ENCODE results near the gene YWHAG.
"Not testable (repeated sequence)": the region's sequence is repeated elsewhere in the genome, so short reads cannot be mapped to it uniquely, and the experiment has no call there.

Gene YWHAG

GRCh38 chr7:76294344-76295024 lies 64.3 kb downstream of the YWHAG start:
- no peak for DNase-seq (ENCODE audit: low read depth, low spot score)
- H3K27ac ChIP-seq, result 0 out of 2 replicates have a peak overlapping the region, but pooled peaks have one; percentile 30
- no peak for TF ChIP-seq FOXP2 (optimal IDR thresholded peaks at IDR 0.05; ENCODE audit: control extremely low read depth, extremely low read length, insufficient read depth)
- TF ChIP-seq EZH2 (IDR thresholded peaks at IDR 0.05), result no peak
- no peak for TF ChIP-seq POLR2AphosphoS5 (IDR thresholded peaks at IDR 0.05; ENCODE audit: borderline replicate concordance, low read depth, low read length)
- no peaks in the 10 kb centered on the region for H3K36me3 ChIP-seq (ENCODE audit: insufficient read depth, low read length)
- no peak overlapping the region for H3K4me3 ChIP-seq
- no peak overlapping the region for H3K9ac ChIP-seq (ENCODE audit: insufficient read length)
- H3K9me3 ChIP-seq (ENCODE audit: low read depth, low read length), result no peaks in the 10 kb centered on the region

- TF ChIP-seq POLR2AphosphoS5 (IDR thresholded peaks at IDR 0.05; ENCODE audit: borderline replicate concordance, low read depth, low read length) (no peak), EZH2 (IDR thresholded peaks at IDR 0.05) (no peak), FOXP2 (optimal IDR thresholded peaks at IDR 0.05; ENCODE audit: control extremely low read depth, extremely low read length, insufficient read depth) (no peak)
- H3K9me3 ChIP-seq (ENCODE audit: low read depth, low read length), result no peaks in the 10 kb centered on the region
- no peaks in the 10 kb centered on the region for H3K36me3 ChIP-seq (ENCODE audit: insufficient read depth, low read length)
- no peak overlapping the region for H3K4me3 ChIP-seq
- no peak for DNase-seq (ENCODE audit: low read depth, low spot score)
- peak overlapping the region; percentile 71; the same call in 1 of the 2 replicates for H3K27ac ChIP-seq
- no peak overlapping the region for H3K9ac ChIP-seq (ENCODE audit: insufficient read length)
These were observed 65.3 kb downstream of the YWHAG start for GRCh38 chr7:76293407-76293901.

- not testable (repeated sequence) for DNase-seq (ENCODE audit: low read depth, low spot score); H3K27ac ChIP-seq; H3K9me3 ChIP-seq (ENCODE audit: low read depth, low read length); H3K4me3 ChIP-seq; H3K9ac ChIP-seq (ENCODE audit: insufficient read length); H3K36me3 ChIP-seq (ENCODE audit: insufficient read depth, low read length)
These were observed 65.9 kb downstream of the YWHAG start for GRCh38 chr7:76292911-76293310.

GRCh38 chr7:76292213-76292573 lies 66.6 kb downstream of the YWHAG start:
- no peaks in the 10 kb centered on the region for H3K9me3 ChIP-seq (ENCODE audit: low read depth, low read length)
- TF ChIP-seq EZH2 (IDR thresholded peaks at IDR 0.05) (no peak), POLR2AphosphoS5 (IDR thresholded peaks at IDR 0.05; ENCODE audit: borderline replicate concordance, low read depth, low read length) (no peak), FOXP2 (optimal IDR thresholded peaks at IDR 0.05; ENCODE audit: control extremely low read depth, extremely low read length, insufficient read depth) (no peak)
- no peak for DNase-seq (ENCODE audit: low read depth, low spot score)
- H3K4me3 ChIP-seq, result peak overlapping the region; percentile 62
- H3K9ac ChIP-seq (ENCODE audit: insufficient read length), result peak overlapping the region; percentile 60
- H3K27ac ChIP-seq, result no peak overlapping the region
- H3K36me3 ChIP-seq (ENCODE audit: insufficient read depth, low read length), result no peaks in the 10 kb centered on the region

- TF ChIP-seq EZH2 (IDR thresholded peaks at IDR 0.05) (no peak), FOXP2 (optimal IDR thresholded peaks at IDR 0.05; ENCODE audit: control extremely low read depth, extremely low read length, insufficient read depth) (no peak), POLR2AphosphoS5 (IDR thresholded peaks at IDR 0.05; ENCODE audit: borderline replicate concordance, low read depth, low read length) (no peak)
- DNase-seq (ENCODE audit: low read depth, low spot score), result no peak
- H3K9ac ChIP-seq (ENCODE audit: insufficient read length), result peak overlapping the region; percentile 60
- no peaks in the 10 kb centered on the region for H3K36me3 ChIP-seq (ENCODE audit: insufficient read depth, low read length)
- no peaks in the 10 kb centered on the region for H3K9me3 ChIP-seq (ENCODE audit: low read depth, low read length)
- 0 out of 2 replicates have a peak overlapping the region, but pooled peaks have one; percentile 27 for H3K27ac ChIP-seq
- H3K4me3 ChIP-seq, result peak overlapping the region; percentile 62
These were observed 67.2 kb downstream of the YWHAG start for GRCh38 chr7:76291351-76292212.

GRCh38 chr7:76290847-76291350 lies 67.9 kb downstream of the YWHAG start:
- not testable (repeated sequence) for H3K9ac ChIP-seq (ENCODE audit: insufficient read length); H3K36me3 ChIP-seq (ENCODE audit: insufficient read depth, low read length); H3K27ac ChIP-seq; H3K9me3 ChIP-seq (ENCODE audit: low read depth, low read length); DNase-seq (ENCODE audit: low read depth, low spot score); H3K4me3 ChIP-seq

GRCh38 chr7:76286842-76287403 lies 71.9 kb downstream of the YWHAG start:
- Histone ChIP-seq H3K36me3 (ENCODE audit: insufficient read depth, low read length) (no peaks in the 10 kb centered on the region), H3K9me3 (ENCODE audit: low read depth, low read length) (no peaks in the 10 kb centered on the region), H3K9ac (ENCODE audit: insufficient read length) (no peak overlapping the region), H3K27ac (no peak overlapping the region), H3K4me3 (no peak overlapping the region)
- no peak for DNase-seq (ENCODE audit: low read depth, low spot score)
- no peak for TF ChIP-seq POLR2AphosphoS5 (IDR thresholded peaks at IDR 0.05; ENCODE audit: borderline replicate concordance, low read depth, low read length)

- Histone ChIP-seq H3K9ac (ENCODE audit: insufficient read length) (no peak overlapping the region), H3K9me3 (ENCODE audit: low read depth, low read length) (no peaks in the 10 kb centered on the region), H3K36me3 (ENCODE audit: insufficient read depth, low read length) (no peaks in the 10 kb centered on the region), H3K27ac (no peak overlapping the region), H3K4me3 (no peak overlapping the region)
- no peak for DNase-seq (ENCODE audit: low read depth, low spot score)
- TF ChIP-seq POLR2AphosphoS5 (IDR thresholded peaks at IDR 0.05; ENCODE audit: borderline replicate concordance, low read depth, low read length) (no peak), FOXP2 (optimal IDR thresholded peaks at IDR 0.05; ENCODE audit: control extremely low read depth, extremely low read length, insufficient read depth) (no peak)
These were observed 73.0 kb downstream of the YWHAG start for GRCh38 chr7:76285604-76286374.

All from SK-N-MC (cell line).